Pancreas (tissue), 10 donors: ENCODE data around the gene ARL8A. TPM values are rescaled to one million over a fixed set of nuclear protein-coding genes. Genes with fewer than 3 reads are reported as not detected.
"Not testable (repeated sequence)": the region's sequence is repeated elsewhere in the genome, so short reads cannot be mapped to it uniquely, and the experiment has no call there.

ENCODE experiments used
- ATAC-seq, 4 donors: fragments of 200-7000 bp; cut with Tn5 transposase; one replicate each; pipeline versions ENCODE4 v1.8.0 to v1.9.1; 2020; ENCODE audit warnings: mild to moderate bottlenecking in 4 of 4, moderate library complexity in 4 of 4
- DNase-seq, 6 donors: peaks; one replicate each; pipeline ENCODE4 v3.0.0-alpha.2; 2020
- FAIRE-seq: peaks from 2 replicates; lab custom pipeline; 2012; peaks lifted over from hg19 to GRCh38; lab: Jason Lieb, UNC
- H3K27ac ChIP-seq, 4 donors: fragments of 200-600 bp; sonication (generic); 1 replicate in 3 of 4; 2 replicates in 1 of 4; pipeline versions ENCODE4 v1.5.0 to v1.8.0; 2020
- H3K27me3 ChIP-seq, 4 donors: fragments of 200-600 bp; one replicate each; pipeline ENCODE4 v1.8.0; 2021
- H3K36me3 ChIP-seq, 3 donors: fragments of 200-600 bp; sonication (generic) in 1 of 3; one replicate each; pipeline versions ENCODE4 v1.5.0 to v1.8.0; 2020 to 2021
- H3K4me1 ChIP-seq, 3 donors: fragments of 200-600 bp; one replicate each; pipeline ENCODE4 v1.8.0; 2021
- H3K4me3 ChIP-seq, 4 donors: fragments of 200-600 bp; sonication (generic) in 2 of 4; one replicate each; pipeline versions ENCODE4 v1.5.0 to v1.8.0; 2020 to 2021
- H3K9me3 ChIP-seq, 4 donors: fragments of 200-600 bp; one replicate each; pipeline ENCODE4 v1.8.0; 2021
- WGBS, 2 donors: extraction: QIAGEN DNeasy Blood & Tissue Kit; methylation state at CpG; one replicate each; pipeline ENCODE4 v1.1.7; 2013; 5-methylcytosine and 5-hydroxymethylcytosine counted together
- intact Hi-C, 3 donors: fragments of 100-400 bp; cut with DNase I; formaldehyde crosslinking; loops; one replicate each; pipeline versions ENCODE4 v1.11.1 to v1.14.2; 2022
- polyA plus RNA-seq, 2 donors: library from polyadenylated mRNA; stranded (reverse); fragments of 200-250 nt; gene quantifications; one replicate each; pipeline ENCODE4 v1.2.3, GENCODE V29; 2013
- total RNA-seq, 6 donors: library from RNA; stranded (reverse); fragmentation: NEBNext Ultra II Directional in 4 of 6; extraction: Animal tissue kit (Norgen Biotek cat#: 25700) in 4 of 6; gene quantifications; one replicate each; pipeline versions ENCODE4 v1.2.1 to v1.2.4, GENCODE V29; 2021 to 2023
- TF ChIP-seq, protein P1 (sequence below), 4 donors: fragments of 200-600 bp; sonication (generic) in 3 of 4; IDR thresholded peaks; one replicate each; pipeline versions ENCODE4 v1.5.0 to v1.8.0; 2021; ENCODE audit warnings: antibody characterized with exemption in 4 of 4
- donor health status: healthy with polysubstance abuse.
- donor health status: DM: no; HTN: no; CAD: no; lungs with moderate emphysema.
- donor health status: DM: no; HTN: no; CAD: no.
- donor health status: control.
- donor health status: control.
- donor health status: Bipolar disorder and iron deficiency.
- donor health status: DM: yes; HTN: yes; CAD: no.
- donor health status: DM: no; HTN: no; CAD: no.
- donor health status: DM: no; HTN: no; CAD: no.
- donor health status: DM: yes; HTN: yes; CAD: no.

The ARL8A gene
- total and polyA plus RNA-seq, 8 donors: 14.8 to 30.4 (median 22.1) TPM

DNA sequence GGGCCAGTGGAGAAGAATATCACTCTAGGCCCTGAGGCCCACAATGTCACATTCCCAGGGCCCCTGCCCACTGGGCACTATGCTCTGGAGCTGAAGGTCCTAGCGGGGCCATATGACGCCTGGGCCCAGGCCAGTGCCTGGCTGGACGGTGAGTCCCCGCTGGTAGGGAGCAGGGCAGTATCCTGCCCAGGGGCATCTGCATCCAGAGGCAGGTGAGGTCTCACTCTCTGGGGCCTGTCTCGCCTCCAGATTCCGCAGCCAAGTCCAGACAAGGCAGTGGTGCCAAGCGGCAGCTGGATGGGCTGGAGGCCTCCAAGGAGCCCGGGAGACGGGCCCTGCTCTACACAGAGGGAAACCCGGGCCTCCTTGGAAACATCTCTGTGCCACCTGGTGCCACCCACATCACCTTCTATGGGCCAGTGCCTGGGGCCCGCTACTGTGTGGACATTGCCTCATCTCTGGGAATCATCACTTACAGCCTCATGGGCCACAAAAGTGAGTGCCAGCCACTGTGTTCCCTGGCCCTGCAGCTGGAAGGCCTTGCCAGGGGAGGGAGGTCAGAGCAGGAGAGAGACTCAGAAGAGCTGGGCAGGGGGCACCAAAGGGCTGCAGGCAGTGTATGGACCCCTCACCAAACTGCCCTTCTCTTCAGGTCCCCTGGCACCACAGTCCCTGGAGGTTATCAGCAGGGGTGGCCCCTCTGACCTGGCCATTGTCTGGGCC lies 26.9 kb upstream of the ARL8A start:
- no peaks in the 10 kb centered on the region for H3K9me3 ChIP-seq
- peak in 2 of 6 donors; percentile 50 to 59 for DNase-seq
- WGBS, 2 donors: 88 to 96% methylated on average over 11 of the region's 11 CpGs
- H3K4me3 ChIP-seq: no peak overlapping the region
- H3K36me3 ChIP-seq: no peaks in the 10 kb centered on the region
- peak in 1 of 4 donors; percentile 19 for ATAC-seq
- intact Hi-C loops: no loop called here
- FAIRE-seq: no peak
- no peak overlapping the region for H3K27ac ChIP-seq
- H3K27me3 ChIP-seq: no peaks in the 10 kb centered on the region
- no peaks in the 10 kb centered on the region for H3K4me1 ChIP-seq
- TF ChIP-seq, protein P1, sequence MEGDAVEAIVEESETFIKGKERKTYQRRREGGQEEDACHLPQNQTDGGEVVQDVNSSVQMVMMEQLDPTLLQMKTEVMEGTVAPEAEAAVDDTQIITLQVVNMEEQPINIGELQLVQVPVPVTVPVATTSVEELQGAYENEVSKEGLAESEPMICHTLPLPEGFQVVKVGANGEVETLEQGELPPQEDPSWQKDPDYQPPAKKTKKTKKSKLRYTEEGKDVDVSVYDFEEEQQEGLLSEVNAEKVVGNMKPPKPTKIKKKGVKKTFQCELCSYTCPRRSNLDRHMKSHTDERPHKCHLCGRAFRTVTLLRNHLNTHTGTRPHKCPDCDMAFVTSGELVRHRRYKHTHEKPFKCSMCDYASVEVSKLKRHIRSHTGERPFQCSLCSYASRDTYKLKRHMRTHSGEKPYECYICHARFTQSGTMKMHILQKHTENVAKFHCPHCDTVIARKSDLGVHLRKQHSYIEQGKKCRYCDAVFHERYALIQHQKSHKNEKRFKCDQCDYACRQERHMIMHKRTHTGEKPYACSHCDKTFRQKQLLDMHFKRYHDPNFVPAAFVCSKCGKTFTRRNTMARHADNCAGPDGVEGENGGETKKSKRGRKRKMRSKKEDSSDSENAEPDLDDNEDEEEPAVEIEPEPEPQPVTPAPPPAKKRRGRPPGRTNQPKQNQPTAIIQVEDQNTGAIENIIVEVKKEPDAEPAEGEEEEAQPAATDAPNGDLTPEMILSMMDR (IDR thresholded peaks at IDR 0.05): no peak

DNA sequence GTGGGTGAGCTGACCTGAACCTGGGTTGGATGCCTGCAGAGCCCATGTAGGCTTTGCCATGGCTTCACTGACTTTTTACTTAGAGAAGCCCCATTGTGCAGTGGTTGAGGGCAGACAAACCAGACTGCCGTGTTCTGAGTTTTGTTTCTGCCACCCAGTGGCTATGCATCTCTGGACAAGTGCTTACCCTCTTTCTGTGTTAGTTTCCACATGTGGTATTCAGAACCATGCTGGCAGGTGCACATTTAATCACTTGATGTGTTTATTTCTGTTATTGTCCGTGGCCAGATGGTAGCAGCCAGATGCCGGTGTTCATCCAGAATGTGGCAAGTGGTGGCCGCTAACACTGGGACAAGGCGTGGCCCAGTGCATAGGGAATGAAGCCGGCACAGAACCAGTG lies 26.2 kb upstream of the ARL8A start:
- no peak for FAIRE-seq
- no peaks in the 10 kb centered on the region for H3K4me1 ChIP-seq
- no peak overlapping the region for H3K4me3 ChIP-seq
- H3K9me3 ChIP-seq: no peaks in the 10 kb centered on the region
- no peak overlapping the region for H3K27ac ChIP-seq
- no peaks in the 10 kb centered on the region for H3K27me3 ChIP-seq
- TF ChIP-seq, protein P1 (IDR thresholded peaks at IDR 0.05): no peak
- no peak for ATAC-seq
- WGBS, 2 donors: 81 to 88% methylated on average over 6 of the region's 6 CpGs
- no peaks in the 10 kb centered on the region for H3K36me3 ChIP-seq
- intact Hi-C loops: no loop called here
- no peak for DNase-seq

DNA sequence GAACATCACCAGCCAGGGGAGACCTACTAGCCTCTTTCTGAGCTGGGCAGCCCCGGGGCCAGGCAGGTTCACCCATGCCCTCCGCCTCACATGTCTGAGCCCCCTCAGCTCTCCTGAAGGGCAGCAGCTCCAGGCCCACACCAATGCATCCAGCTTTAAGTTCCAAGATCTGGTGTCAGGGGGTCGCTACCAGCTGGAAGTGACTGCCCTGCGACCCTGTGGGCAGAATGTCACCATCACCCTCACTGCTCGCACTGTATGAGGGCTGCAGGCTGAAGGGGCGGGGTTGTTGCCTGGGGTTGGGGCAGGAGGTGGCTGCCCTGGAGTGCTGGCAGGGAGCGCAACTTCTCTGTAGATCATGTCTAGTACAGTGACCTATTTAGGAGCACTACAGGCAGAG lies 24.3 kb upstream of the ARL8A start:
- no peaks in the 10 kb centered on the region for H3K27me3 ChIP-seq
- FAIRE-seq (no peak), DNase-seq (peak in 1 of 6 donors; percentile 31), ATAC-seq (no peak)
- whole genome bisulfite sequencing, 2 donors: 85 to 90% methylated on average over 7 of the region's 7 CpGs
- no peaks in the 10 kb centered on the region for H3K4me1 ChIP-seq
- H3K9me3 ChIP-seq: no peaks in the 10 kb centered on the region
- no peak overlapping the region for H3K4me3 ChIP-seq
- no peak overlapping the region for H3K27ac ChIP-seq
- H3K36me3 ChIP-seq: no peaks in the 10 kb centered on the region
- TF ChIP-seq, protein P1 (IDR thresholded peaks at IDR 0.05): no peak
- intact Hi-C loops: no loop called here

GRCh38 chr1:202167708-202168415 lies 23.3 kb upstream of the ARL8A start:
- no peaks in the 10 kb centered on the region for H3K9me3 ChIP-seq
- intact Hi-C loops: no loop called here
- no peak overlapping the region for H3K4me3 ChIP-seq
- no peaks in the 10 kb centered on the region for H3K36me3 ChIP-seq
- TF ChIP-seq, protein P1 (IDR thresholded peaks at IDR 0.05): no peak
- H3K27ac ChIP-seq: no peak overlapping the region
- ATAC-seq (no peak), DNase-seq (peak in 1 of 6 donors; percentile 52), FAIRE-seq (no peak)
- WGBS, 2 donors: 65 to 66% methylated on average over 18 of the region's 18 CpGs
- no peaks in the 10 kb centered on the region for H3K27me3 ChIP-seq
- H3K4me1 ChIP-seq: no peaks in the 10 kb centered on the region

DNA sequence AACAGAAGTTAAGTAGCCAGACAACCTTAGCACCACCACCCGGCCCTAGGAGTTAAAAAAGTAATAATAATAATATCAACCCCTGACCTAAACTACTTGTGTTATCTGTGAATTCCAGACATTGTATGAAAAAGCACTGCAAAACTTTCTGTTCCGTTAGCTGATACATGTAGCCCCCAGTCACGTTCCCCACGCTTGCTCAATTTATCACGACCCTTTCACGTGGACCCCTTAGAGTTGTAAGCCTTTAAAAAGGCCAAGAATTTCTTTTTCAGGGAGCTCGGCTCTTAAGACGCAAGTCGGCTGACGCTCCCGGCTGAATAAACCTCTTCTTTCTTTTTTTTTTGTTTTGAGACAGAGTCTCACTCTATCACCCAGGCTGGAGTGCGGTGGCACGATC lies 22.5 kb upstream of the ARL8A start:
- H3K4me3 ChIP-seq, H3K36me3 ChIP-seq, H3K9me3 ChIP-seq, DNase-seq, H3K4me1 ChIP-seq, intact Hi-C loops, ATAC-seq, FAIRE-seq, H3K27me3 ChIP-seq, H3K27ac ChIP-seq: not testable (repeated sequence)
- WGBS, 2 donors: 74 to 83% methylated on average over 12 to 13 of the region's 13 CpGs
